ENCODE measurements around the gene DNPH1.

Gene DNPH1

GRCh38 chr6:43203029-43203717, 26.1 kb downstream of the DNPH1 start:
- H3K4me1 ChIP-seq (ENCODE audit: insufficient read depth, low read length, severe bottlenecking), result no peaks in the 10 kb centered on the region
- no peak for TF ChIP-seq EZH2 (IDR thresholded peaks at IDR 0.05; ENCODE audit: borderline replicate concordance, low read length)
- TF ChIP-seq, protein P1, sequence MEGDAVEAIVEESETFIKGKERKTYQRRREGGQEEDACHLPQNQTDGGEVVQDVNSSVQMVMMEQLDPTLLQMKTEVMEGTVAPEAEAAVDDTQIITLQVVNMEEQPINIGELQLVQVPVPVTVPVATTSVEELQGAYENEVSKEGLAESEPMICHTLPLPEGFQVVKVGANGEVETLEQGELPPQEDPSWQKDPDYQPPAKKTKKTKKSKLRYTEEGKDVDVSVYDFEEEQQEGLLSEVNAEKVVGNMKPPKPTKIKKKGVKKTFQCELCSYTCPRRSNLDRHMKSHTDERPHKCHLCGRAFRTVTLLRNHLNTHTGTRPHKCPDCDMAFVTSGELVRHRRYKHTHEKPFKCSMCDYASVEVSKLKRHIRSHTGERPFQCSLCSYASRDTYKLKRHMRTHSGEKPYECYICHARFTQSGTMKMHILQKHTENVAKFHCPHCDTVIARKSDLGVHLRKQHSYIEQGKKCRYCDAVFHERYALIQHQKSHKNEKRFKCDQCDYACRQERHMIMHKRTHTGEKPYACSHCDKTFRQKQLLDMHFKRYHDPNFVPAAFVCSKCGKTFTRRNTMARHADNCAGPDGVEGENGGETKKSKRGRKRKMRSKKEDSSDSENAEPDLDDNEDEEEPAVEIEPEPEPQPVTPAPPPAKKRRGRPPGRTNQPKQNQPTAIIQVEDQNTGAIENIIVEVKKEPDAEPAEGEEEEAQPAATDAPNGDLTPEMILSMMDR (IDR thresholded peaks at IDR 0.05; ENCODE audit: low read length), result no peak
- no peak overlapping the region for H3K4me3 ChIP-seq (ENCODE audit: low read depth, low read length, poor library complexity, severe bottlenecking)
- H3K9me3 ChIP-seq (ENCODE audit: low read length), result no peaks in the 10 kb centered on the region
- H2AFZ ChIP-seq (ENCODE audit: low read length), result no peak overlapping the region
- H4K20me1 ChIP-seq (ENCODE audit: insufficient read depth, low read length), result no peaks in the 10 kb centered on the region
- no peak overlapping the region for H3K9ac ChIP-seq (ENCODE audit: low read length)
- no peaks in the 10 kb centered on the region for H3K27me3 ChIP-seq (ENCODE audit: insufficient read depth, low read length)
- H3F3A ChIP-seq (ENCODE audit: insufficient read depth, low read length), result no peaks in the 10 kb centered on the region
- H3K4me2 ChIP-seq (ENCODE audit: low read length), result no peak overlapping the region
- H3K27ac ChIP-seq (ENCODE audit: low read depth, low read length, poor library complexity, severe bottlenecking), result no peak overlapping the region
- no peaks in the 10 kb centered on the region for H3K79me2 ChIP-seq (ENCODE audit: insufficient read depth, low read length)
- H3K36me3 ChIP-seq (ENCODE audit: insufficient read depth, low read length), result peaks cover 28% of the 10 kb centered on the region
- H3K9me2 ChIP-seq (ENCODE audit: low read depth, low read length), result no peaks in the 10 kb centered on the region

DNA sequence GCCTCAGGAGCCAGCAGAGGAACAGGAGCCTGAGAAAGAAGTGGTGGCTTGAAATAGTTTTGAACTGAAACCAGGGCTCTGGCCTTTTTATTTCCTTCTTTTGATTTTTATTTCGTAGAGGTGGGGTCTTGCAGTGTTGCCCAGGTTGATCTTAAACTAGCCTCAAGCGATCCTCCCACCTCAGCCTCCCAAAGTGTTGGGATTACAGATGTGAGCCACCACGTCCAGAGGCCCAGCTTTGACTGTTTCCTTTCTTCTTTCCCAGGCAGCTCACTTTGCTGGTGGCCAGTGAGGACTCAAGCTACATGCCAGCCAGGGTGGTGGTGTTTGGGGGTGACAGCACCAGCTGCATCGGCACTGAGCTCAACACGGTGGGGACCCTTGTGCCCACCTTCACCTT, 26.8 kb downstream of the DNPH1 start:
- H3K4me2 ChIP-seq (ENCODE audit: low read length), result no peak overlapping the region
- no peaks in the 10 kb centered on the region for H4K20me1 ChIP-seq (ENCODE audit: insufficient read depth, low read length)
- H3K4me1 ChIP-seq (ENCODE audit: insufficient read depth, low read length, severe bottlenecking), result no peaks in the 10 kb centered on the region
- H3K4me3 ChIP-seq (ENCODE audit: low read depth, low read length, poor library complexity, severe bottlenecking), result no peak overlapping the region
- H3F3A ChIP-seq (ENCODE audit: insufficient read depth, low read length), result no peaks in the 10 kb centered on the region
- no peaks in the 10 kb centered on the region for H3K9me3 ChIP-seq (ENCODE audit: low read length)
- TF ChIP-seq EZH2 (IDR thresholded peaks at IDR 0.05; ENCODE audit: borderline replicate concordance, low read length), result no peak
- TF ChIP-seq, protein P1 (IDR thresholded peaks at IDR 0.05; ENCODE audit: low read length), result no peak
- no peak overlapping the region for H3K27ac ChIP-seq (ENCODE audit: low read depth, low read length, poor library complexity, severe bottlenecking)
- no peaks in the 10 kb centered on the region for H3K79me2 ChIP-seq (ENCODE audit: insufficient read depth, low read length)
- H3K27me3 ChIP-seq (ENCODE audit: insufficient read depth, low read length), result no peaks in the 10 kb centered on the region
- H3K36me3 ChIP-seq (ENCODE audit: insufficient read depth, low read length), result peaks cover 32% of the 10 kb centered on the region
- H3K9ac ChIP-seq (ENCODE audit: low read length), result no peak overlapping the region
- H3K9me2 ChIP-seq (ENCODE audit: low read depth, low read length), result no peaks in the 10 kb centered on the region
- no peak overlapping the region for H2AFZ ChIP-seq (ENCODE audit: low read length)

- no peaks in the 10 kb centered on the region for H3K9me3 ChIP-seq (ENCODE audit: low read length)
- no peak for TF ChIP-seq EZH2 (IDR thresholded peaks at IDR 0.05; ENCODE audit: borderline replicate concordance, low read length)
- TF ChIP-seq, protein P1 (IDR thresholded peaks at IDR 0.05; ENCODE audit: low read length), result no peak
- H2AFZ ChIP-seq (ENCODE audit: low read length), result no peak overlapping the region
- H3K4me1 ChIP-seq (ENCODE audit: insufficient read depth, low read length, severe bottlenecking), result no peaks in the 10 kb centered on the region
- no peak overlapping the region for H3K4me2 ChIP-seq (ENCODE audit: low read length)
- H3K79me2 ChIP-seq (ENCODE audit: insufficient read depth, low read length), result no peaks in the 10 kb centered on the region
- no peak overlapping the region for H3K27ac ChIP-seq (ENCODE audit: low read depth, low read length, poor library complexity, severe bottlenecking)
- H3K36me3 ChIP-seq (ENCODE audit: insufficient read depth, low read length), result peaks cover 38% of the 10 kb centered on the region; the same call in 1 of the 2 replicates
- no peaks in the 10 kb centered on the region for H3K9me2 ChIP-seq (ENCODE audit: low read depth, low read length)
- no peak overlapping the region for H3K9ac ChIP-seq (ENCODE audit: low read length)
- no peak overlapping the region for H3K4me3 ChIP-seq (ENCODE audit: low read depth, low read length, poor library complexity, severe bottlenecking)
- no peaks in the 10 kb centered on the region for H3K27me3 ChIP-seq (ENCODE audit: insufficient read depth, low read length)
- no peaks in the 10 kb centered on the region for H4K20me1 ChIP-seq (ENCODE audit: insufficient read depth, low read length)
- no peaks in the 10 kb centered on the region for H3F3A ChIP-seq (ENCODE audit: insufficient read depth, low read length)
These were observed 28.7 kb downstream of the DNPH1 start for GRCh38 chr6:43200541-43200940.

All from OCI-LY1 (cell line).